ENCODE measurements around the gene ABHD6.
"Not testable (repeated sequence)": the region's sequence is repeated elsewhere in the genome, so short reads cannot be mapped to it uniquely, and the experiment has no call there.

ABHD6 gene

GRCh38 chr3:58210761-58211460 lies 26.7 kb upstream of the ABHD6 start, which contains the start of gene DNASE1L3:
Gene DNASE1L3 (minus strand): TSS chr3:58210972. CDS start chr3:58210906, 66 bp downstream.
- DNase-seq (ENCODE audit: low read depth): no peak

GRCh38 chr3:58214484-58215316 lies 22.9 kb upstream of the ABHD6 start:
- DNase-seq (ENCODE audit: low read depth): no peak

DNA sequence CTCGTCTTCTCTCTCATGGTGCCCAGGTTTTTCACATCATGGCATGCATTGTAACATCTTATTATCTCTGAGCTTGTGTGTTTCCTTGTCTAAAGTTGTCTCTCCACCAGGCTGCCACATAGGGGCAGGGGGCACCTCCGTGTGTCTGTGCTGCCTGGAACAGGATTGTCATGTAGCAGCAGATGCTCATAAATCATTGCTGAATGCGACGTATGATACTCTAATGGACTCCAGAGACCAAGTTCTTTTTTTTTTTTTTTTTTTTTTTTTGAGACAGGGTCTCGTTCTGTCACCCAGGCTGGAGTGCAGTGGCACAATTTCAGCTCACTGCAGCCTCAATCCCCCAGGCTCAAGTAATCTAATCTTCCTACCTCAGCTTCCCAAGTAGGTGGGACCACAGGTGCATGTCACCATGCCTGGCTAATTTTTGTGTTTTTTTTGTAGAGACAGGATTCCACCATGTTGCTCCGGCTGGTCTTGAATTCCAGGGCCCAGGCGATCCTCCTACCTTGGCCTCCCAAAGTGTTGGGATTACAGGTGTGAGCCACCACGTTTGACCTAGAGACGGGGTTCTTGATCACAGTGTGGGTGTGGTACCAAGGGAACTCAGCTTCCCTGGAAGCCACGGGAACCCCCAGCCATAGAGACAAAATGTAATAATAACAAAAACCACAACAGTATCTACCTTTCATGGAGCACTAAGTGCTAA lies 22.1 kb upstream of the ABHD6 start:
- DNase-seq (ENCODE audit: low read depth): no peak

DNA sequence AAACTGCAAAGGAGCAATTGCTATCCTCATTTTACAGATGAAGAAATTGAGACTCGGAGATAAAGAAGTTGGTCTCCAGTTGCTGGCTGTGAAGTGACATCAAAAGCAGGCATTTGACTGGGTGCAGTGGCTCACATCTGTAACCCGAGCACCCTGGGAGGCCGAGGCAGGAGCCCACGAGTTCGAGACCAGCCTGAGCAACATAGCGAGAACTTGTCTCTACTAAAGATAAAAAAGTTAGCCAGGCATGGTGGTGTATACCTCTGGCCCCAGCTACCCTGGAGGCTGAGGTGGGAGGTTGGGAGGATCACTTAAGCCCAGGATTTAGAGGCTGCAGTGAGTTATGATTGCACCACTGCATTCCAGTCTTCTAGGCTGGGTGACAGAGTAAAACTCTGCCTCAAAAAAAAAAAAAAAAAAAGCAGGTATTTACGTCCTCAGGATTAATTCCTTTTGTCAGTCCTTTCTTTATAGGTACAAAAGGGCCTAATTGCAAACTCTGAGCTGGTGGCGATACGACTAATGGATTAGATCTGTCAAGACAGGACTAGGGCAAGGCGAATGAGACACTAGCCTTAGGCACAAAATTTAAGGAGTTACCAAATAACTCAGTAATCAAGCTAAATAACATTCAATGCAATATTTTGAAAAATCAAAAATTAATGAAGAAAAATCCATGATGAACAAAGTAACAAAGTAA lies 20.9 kb upstream of the ABHD6 start:
- no peak for DNase-seq (ENCODE audit: low read depth)

DNA sequence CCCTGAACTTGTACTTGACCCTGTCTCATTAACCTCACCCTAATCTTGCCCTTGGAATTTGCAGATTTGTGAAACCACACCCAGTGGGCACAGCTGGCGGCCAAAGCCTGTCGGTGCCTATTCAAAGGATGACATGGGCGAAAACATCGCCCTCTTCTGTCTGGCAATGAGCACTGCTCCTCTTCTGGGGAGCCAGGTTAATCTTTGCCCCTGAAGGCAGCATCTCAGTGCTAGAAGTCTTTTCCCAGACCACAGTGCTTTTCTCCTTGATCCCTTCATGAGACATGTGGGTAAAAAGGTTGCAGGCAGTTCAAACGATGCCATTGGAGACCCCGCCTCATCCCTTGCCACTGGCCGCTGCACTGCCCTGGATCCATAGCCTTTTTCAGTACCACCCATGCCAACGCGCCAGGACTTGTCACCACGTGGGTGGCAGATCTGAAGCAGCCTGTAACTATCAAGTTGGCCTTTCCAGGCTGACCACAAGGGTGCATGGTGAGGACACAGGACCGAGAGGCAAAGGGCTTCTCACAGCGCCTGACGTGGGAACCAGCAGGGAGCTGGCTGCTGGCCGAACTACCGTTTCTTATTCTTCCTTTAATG lies 20.3 kb upstream of the ABHD6 start:
- DNase-seq (ENCODE audit: low read depth): no peak

DNA sequence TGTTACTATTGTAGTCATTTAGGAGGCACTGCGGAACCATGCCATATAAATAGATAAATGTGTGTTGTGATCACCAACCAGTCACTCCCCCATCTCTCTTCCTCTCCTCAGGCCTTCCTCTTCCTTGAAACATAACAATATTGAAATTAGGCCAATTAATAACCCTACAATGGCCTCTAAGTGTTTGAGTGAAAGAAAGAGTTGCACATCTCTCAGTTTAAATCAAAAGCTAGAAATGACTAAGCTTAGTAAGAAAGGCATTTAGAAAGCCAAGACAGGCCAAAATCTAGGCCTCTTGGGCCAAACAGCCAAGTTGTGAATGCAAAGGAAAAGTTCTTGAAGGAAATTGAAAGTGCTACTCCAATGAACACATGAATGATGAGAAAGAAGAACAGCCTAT lies 18.7 kb upstream of the ABHD6 start:
- DNase-seq (ENCODE audit: low read depth): no peak

- DNase-seq (ENCODE audit: low read depth): no peak
Measured at GRCh38 chr3:58222161-58222724, 15.3 kb upstream of the ABHD6 start.

- DNase-seq (ENCODE audit: low read depth): no peak
Measured at GRCh38 chr3:58223855-58224254, 13.7 kb upstream of the ABHD6 start.

GRCh38 chr3:58227933-58228332 lies 9.7 kb upstream of the ABHD6 start:
- DNase-seq (ENCODE audit: low read depth): not testable (repeated sequence)

DNA sequence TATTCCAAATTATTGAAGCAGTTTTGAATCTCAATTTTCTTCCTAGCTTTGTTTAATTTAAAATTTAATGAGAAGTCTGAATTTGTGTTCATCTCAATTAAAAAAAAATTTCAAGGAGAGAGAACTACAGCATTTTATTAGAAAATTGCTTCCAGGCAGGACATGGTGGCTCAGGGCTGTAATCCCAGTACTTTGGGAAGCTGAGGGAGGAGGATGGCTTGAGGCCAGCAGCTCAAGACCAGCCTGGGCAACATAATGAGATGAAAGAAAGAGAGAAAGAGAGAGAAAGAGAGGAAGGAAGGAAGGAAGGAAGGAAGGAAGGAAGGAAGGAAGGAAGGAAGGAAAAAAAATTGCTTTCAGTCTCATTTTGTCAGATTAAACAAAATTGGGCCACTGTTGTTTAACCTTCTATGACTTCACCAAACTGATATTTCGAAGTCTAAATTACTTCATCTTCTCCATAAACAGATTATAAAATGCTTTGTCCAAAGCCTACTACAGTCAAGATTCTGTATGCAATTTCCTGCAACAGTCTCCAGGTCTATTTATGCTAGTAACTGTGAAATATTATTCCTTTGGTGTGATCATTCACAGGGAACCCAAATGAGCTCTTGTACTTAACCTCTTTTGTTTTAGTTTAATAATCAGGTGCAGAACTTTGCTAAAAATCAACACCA lies 6.6 kb upstream of the ABHD6 start:
- DNase-seq (ENCODE audit: low read depth): no peak

DNA sequence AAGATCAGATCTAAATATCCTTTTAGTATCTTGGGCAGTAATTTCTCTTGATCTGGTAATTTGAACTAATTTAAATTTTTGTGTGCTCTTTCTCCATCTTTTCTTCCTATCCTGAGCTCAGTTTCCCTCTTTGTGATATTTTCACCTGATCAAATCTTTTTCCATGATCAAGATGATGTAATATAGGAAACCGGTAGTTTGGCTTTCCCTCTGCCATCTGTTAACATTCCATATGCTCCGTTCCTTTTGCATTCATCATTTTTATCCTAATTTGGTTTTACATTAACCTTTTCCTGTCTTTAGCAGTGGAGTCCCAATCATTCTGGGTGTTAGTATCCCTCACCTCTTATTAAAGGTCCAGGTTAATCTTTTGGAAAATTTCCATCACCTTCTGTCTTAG lies 5.9 kb upstream of the ABHD6 start:
- no peak for DNase-seq (ENCODE audit: low read depth)

GRCh38 chr3:58234516-58234931 lies 3.1 kb upstream of the ABHD6 start:
- DNase-seq (ENCODE audit: low read depth): no peak

DNA sequence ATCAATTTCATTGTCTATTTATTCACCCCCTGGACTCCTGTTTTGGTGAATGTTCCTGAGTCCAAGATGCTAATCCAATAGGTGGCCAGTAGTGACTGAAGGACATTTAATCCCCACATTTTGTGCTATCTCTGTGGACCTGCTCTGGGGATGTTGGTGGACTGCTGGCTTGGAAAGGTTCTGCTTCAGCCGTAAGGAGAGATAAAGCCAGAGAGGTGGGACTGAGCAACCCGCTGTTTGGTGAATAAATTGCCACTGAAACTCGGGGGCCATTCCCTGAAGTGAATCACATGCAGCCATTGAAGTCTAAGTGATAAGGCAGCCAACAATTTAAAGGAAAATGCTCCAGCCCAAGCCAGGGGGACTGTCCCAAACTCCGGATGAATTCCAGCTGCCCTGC lies 1.6 kb upstream of the ABHD6 start:
- DNase-seq (ENCODE audit: low read depth): no peak

- no peak for DNase-seq (ENCODE audit: low read depth)
Measured at GRCh38 chr3:58236527-58237237, 910 bp upstream of the ABHD6 start.

DNA sequence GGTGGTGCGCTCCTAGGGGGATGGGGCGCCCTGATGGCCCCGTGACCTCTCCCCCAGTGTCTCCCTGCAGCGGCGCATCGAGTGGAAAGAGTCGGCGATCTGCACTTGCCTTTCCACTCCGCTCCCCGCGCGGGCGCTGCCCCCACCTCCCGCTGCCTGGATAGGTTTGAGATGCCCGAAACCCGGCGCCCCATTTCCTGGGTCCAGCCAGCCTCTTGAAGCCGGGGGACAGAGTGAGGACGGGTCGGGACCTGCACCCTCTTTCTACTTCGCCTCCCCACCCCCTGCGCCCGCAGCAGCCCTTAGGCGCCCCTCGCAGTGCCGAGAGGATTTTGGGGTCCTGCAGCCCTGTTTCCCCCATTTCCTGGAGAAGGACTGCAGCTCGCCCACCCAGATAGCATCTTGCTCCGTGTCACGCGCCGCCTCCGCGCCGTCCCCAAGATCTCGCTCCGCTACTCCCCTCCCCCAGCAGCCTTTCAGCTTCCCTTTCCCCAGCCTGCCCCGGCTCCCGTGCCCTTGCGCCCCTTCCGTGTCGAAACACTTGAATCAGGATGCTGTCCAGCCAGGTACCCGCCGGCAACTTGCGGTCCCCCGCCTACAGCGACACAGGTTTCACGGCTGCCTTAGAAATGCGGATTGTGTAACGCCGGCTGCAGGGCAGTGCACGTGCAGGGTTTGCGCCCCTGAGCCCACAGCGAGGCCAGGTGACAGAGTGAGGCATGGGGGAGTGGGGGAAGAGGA lies 519 bp downstream of the ABHD6 start:
- DNase-seq (ENCODE audit: low read depth): no peak

GRCh38 chr3:58238830-58239229 lies 1.2 kb downstream of the ABHD6 start:
- DNase-seq (ENCODE audit: low read depth): no peak

- DNase-seq (ENCODE audit: low read depth): no peak
Measured at GRCh38 chr3:58241306-58242044, 3.9 kb downstream of the ABHD6 start.

GRCh38 chr3:58242340-58242739 lies 4.7 kb downstream of the ABHD6 start:
- no peak for DNase-seq (ENCODE audit: low read depth)

DNA sequence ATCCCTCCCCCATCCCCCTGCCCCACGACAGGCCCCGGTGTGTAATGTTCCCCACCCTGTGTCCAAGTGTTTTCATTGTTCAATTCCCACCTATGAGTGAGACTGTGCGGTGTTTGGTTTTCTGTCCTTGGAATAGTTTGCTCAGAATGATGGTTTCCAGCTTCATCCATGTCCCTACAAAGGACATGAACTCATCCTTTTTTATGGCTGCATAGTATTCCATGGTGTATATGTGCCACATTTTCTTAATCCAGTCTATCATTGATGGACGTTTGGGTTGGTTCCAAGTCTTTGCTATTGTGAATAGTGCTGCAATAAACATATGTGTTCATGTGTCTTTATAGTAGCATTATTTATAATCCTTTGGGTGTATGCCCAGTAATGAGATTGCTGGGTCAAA lies 5.3 kb downstream of the ABHD6 start:
- not testable (repeated sequence) for DNase-seq (ENCODE audit: low read depth)

Data from T-helper 22 cell (primary cell).